Measurements from ENCODE around the gene SLC49A4.
A peak's percentile ranks its signal among the peaks of the same experiment; 100 is the strongest.

SLC49A4 gene

DNA sequence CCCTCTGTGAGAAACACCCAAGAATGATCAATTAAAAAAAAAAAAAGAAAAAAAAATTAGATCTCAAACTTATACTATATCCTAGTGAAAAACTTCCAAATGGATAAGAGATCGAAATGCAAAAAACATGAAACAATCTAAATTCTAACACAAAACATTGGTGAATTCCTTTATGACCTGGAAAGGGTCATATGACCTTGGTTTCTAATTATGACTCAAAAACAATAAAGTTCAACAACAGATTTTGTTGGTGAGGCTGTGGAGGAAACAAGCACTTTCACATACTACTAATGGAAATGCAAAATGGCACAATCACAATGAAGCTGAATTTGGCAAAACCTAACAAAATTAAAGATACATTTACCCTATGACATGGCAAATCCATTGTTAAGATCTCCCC lies 46.5 kb upstream of the SLC49A4 start:
- Histone ChIP-seq H3K4me2 (ENCODE audit: low read depth, low read length, poor library complexity, severe bottlenecking) (no peak overlapping the region), H3K27ac (ENCODE audit: low read depth, low read length) (no peak overlapping the region), H3F3A (ENCODE audit: insufficient read depth) (no peaks in the 10 kb centered on the region), H3K27me3 (ENCODE audit: low read length) (no peaks in the 10 kb centered on the region), H3K36me3 (ENCODE audit: low read length) (peaks cover 10% of the 10 kb centered on the region; the same call in 1 of the 2 replicates), H3K79me2 (ENCODE audit: insufficient read depth, low read length) (no peaks in the 10 kb centered on the region), H3K9me3 (ENCODE audit: insufficient read depth, low read length) (no peaks in the 10 kb centered on the region), H4K20me1 (ENCODE audit: low read depth, low read length) (no peaks in the 10 kb centered on the region), H3K4me3 (ENCODE audit: insufficient read depth, low read length, poor library complexity, severe bottlenecking) (no peak overlapping the region), H2AFZ (ENCODE audit: low read depth, low read length, severe bottlenecking) (no peak overlapping the region), H3K9ac (ENCODE audit: low read length) (no peak overlapping the region), H3K9me2 (replicated peaks; ENCODE audit: insufficient read depth, low read length) (no peaks in the 10 kb centered on the region)
- no peak for TF ChIP-seq EZH2phosphoT487 (conservative IDR thresholded peaks at IDR 0.05; ENCODE audit: low read length)
- TF ChIP-seq, protein P1, sequence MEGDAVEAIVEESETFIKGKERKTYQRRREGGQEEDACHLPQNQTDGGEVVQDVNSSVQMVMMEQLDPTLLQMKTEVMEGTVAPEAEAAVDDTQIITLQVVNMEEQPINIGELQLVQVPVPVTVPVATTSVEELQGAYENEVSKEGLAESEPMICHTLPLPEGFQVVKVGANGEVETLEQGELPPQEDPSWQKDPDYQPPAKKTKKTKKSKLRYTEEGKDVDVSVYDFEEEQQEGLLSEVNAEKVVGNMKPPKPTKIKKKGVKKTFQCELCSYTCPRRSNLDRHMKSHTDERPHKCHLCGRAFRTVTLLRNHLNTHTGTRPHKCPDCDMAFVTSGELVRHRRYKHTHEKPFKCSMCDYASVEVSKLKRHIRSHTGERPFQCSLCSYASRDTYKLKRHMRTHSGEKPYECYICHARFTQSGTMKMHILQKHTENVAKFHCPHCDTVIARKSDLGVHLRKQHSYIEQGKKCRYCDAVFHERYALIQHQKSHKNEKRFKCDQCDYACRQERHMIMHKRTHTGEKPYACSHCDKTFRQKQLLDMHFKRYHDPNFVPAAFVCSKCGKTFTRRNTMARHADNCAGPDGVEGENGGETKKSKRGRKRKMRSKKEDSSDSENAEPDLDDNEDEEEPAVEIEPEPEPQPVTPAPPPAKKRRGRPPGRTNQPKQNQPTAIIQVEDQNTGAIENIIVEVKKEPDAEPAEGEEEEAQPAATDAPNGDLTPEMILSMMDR (IDR thresholded peaks at IDR 0.05; ENCODE audit: insufficient read depth, low read length, poor library complexity, severe bottlenecking): no peak

DNA sequence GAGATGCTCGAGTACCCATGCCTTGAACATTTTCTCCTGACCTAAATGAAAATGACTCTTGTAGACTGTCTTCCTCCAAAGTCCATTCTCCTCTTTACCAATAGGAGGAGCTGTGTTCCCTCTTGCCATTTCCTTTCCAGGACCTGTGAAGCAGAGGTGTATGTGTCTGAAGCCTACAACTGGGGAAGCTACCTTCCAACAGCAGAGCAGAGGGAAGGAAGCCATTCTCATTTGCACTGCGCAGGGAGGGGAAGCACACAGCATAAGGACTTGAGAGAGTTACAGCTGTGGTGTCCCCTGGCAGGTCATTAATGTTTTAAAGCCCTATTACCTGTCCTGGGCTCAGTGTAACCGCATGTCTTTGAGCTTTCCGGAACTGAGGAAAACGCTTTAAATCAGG lies 39.9 kb upstream of the SLC49A4 start:
- Histone ChIP-seq H3K27ac (ENCODE audit: low read depth, low read length) (no peak overlapping the region), H3K79me2 (ENCODE audit: insufficient read depth, low read length) (no peaks in the 10 kb centered on the region), H3K36me3 (ENCODE audit: low read length) (peaks cover 7% of the 10 kb centered on the region; the same call in 1 of the 2 replicates), H4K20me1 (ENCODE audit: low read depth, low read length) (no peaks in the 10 kb centered on the region), H2AFZ (ENCODE audit: low read depth, low read length, severe bottlenecking) (no peak overlapping the region), H3K4me2 (ENCODE audit: low read depth, low read length, poor library complexity, severe bottlenecking) (no peak overlapping the region), H3F3A (ENCODE audit: insufficient read depth) (no peaks in the 10 kb centered on the region), H3K9ac (ENCODE audit: low read length) (no peak overlapping the region), H3K9me3 (ENCODE audit: insufficient read depth, low read length) (no peaks in the 10 kb centered on the region), H3K4me3 (ENCODE audit: insufficient read depth, low read length, poor library complexity, severe bottlenecking) (no peak overlapping the region), H3K27me3 (ENCODE audit: low read length) (no peaks in the 10 kb centered on the region), H3K9me2 (replicated peaks; ENCODE audit: insufficient read depth, low read length) (no peaks in the 10 kb centered on the region)
- no peak for TF ChIP-seq EZH2phosphoT487 (conservative IDR thresholded peaks at IDR 0.05; ENCODE audit: low read length)
- TF ChIP-seq, protein P1 (IDR thresholded peaks at IDR 0.05; ENCODE audit: insufficient read depth, low read length, poor library complexity, severe bottlenecking): peak; percentile 64

DNA sequence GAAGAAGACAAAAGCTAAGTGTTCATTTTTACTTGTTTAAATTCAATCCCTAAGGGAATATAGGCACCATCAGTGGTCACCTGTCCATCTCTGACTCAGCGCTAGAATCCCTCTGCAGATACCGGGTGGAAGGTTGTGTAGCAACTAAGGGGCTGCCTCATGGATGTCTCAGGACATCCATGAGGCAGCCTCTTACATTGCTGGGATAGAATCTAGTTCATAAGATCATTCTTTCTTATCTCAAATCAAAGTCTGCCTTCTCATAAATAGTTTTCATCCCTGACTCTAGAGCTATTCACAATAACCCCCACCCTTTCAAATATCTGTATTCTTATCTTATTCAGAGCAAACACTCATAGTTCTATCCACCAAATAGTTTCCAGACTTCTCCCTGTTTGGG lies 39.4 kb upstream of the SLC49A4 start:
- H3K4me2 ChIP-seq (ENCODE audit: low read depth, low read length, poor library complexity, severe bottlenecking): no peak overlapping the region
- no peak overlapping the region for H2AFZ ChIP-seq (ENCODE audit: low read depth, low read length, severe bottlenecking)
- TF ChIP-seq, protein P1 (IDR thresholded peaks at IDR 0.05; ENCODE audit: insufficient read depth, low read length, poor library complexity, severe bottlenecking): no peak
- no peak for TF ChIP-seq EZH2phosphoT487 (conservative IDR thresholded peaks at IDR 0.05; ENCODE audit: low read length)
- no peaks in the 10 kb centered on the region for H3K27me3 ChIP-seq (ENCODE audit: low read length)
- no peak overlapping the region for H3K4me3 ChIP-seq (ENCODE audit: insufficient read depth, low read length, poor library complexity, severe bottlenecking)
- H4K20me1 ChIP-seq (ENCODE audit: low read depth, low read length): no peaks in the 10 kb centered on the region
- no peaks in the 10 kb centered on the region for H3K9me3 ChIP-seq (ENCODE audit: insufficient read depth, low read length)
- no peaks in the 10 kb centered on the region for H3K79me2 ChIP-seq (ENCODE audit: insufficient read depth, low read length)
- H3K9me2 ChIP-seq (replicated peaks; ENCODE audit: insufficient read depth, low read length): no peaks in the 10 kb centered on the region
- peaks cover 7% of the 10 kb centered on the region; the same call in 1 of the 2 replicates for H3K36me3 ChIP-seq (ENCODE audit: low read length)
- H3F3A ChIP-seq (ENCODE audit: insufficient read depth): no peaks in the 10 kb centered on the region
- H3K9ac ChIP-seq (ENCODE audit: low read length): no peak overlapping the region
- H3K27ac ChIP-seq (ENCODE audit: low read depth, low read length): no peak overlapping the region

Data from SU-DHL-6 (cell line).